Heart left ventricle (tissue), 16 donors: ENCODE results near the gene HNRNPH1. TPM values are rescaled to one million over a fixed set of nuclear protein-coding genes. Genes with fewer than 3 reads are reported as not detected.

Experiments used
- ATAC-seq, 4 donors: fragments of 200-7000 bp; cut with Tn5 transposase; one replicate each; pipeline ENCODE4 v1.9.1; 2020 to 2022; ENCODE audit warnings: moderate library complexity in 4 of 4, mild to moderate bottlenecking in 3 of 4, moderate number of reproducible peaks in 1 of 4
- DNase-seq, 5 donors: peaks; one replicate each; pipeline ENCODE4 v3.0.0-alpha.2; 2020
- H3K27ac ChIP-seq, 12 donors: fragments of 200-600 bp; sonication (generic) in 4 of 12; one replicate each; pipeline versions ENCODE4 v1.5.0 to v1.8.0; 2016 to 2022; ENCODE audit warnings: mild to moderate bottlenecking in 2 of 12
- H3K27me3 ChIP-seq, 9 donors: fragments of 200-600 bp; sonication (generic) in 2 of 9; one replicate each; pipeline versions ENCODE4 v1.5.1 to v1.8.0; 2016 to 2022; ENCODE audit warnings: mild to moderate bottlenecking in 3 of 9
- H3K36me3 ChIP-seq, 9 donors: fragments of 200-600 bp; sonication (generic) in 2 of 9; one replicate each; pipeline versions ENCODE4 v1.5.0 to v1.8.0; 2018 to 2022; ENCODE audit warnings: mild to moderate bottlenecking in 2 of 9
- H3K4me1 ChIP-seq, 12 donors: fragments of 200-600 bp; sonication (generic) in 4 of 12; one replicate each; pipeline versions ENCODE4 v1.5.0 to v1.8.0; 2016 to 2022; ENCODE audit warnings: mild to moderate bottlenecking in 3 of 12
- H3K4me3 ChIP-seq, 12 donors: fragments of 200-600 bp; sonication (generic) in 4 of 12; one replicate each; pipeline versions ENCODE4 v1.5.0 to v1.8.0; 2017 to 2022; ENCODE audit warnings: mild to moderate bottlenecking in 9 of 12, moderate library complexity in 4 of 12
- H3K9me3 ChIP-seq, 12 donors: fragments of 200-600 bp; sonication (generic) in 4 of 12; one replicate each; pipeline versions ENCODE4 v1.5.0 to v1.8.0; 2016 to 2022; ENCODE audit warnings: mild to moderate bottlenecking in 1 of 12
- POLR2A ChIP-seq, 2 donors: fragments of 450-650 bp; IDR thresholded peaks; one replicate each; pipeline ENCODE4 v1.6.1; 2017; ENCODE audit warnings: antibody characterized with exemption in 2 of 2, mild to moderate bottlenecking in 2 of 2, moderate library complexity in 2 of 2
- WGBS, 4 donors: extraction: QIAGEN DNeasy Blood & Tissue Kit in 2 of 4; methylation state at CpG; one replicate each; pipeline versions ENCODE4 v1.1.5 to v1.1.7; 2013 to 2018; 5-methylcytosine and 5-hydroxymethylcytosine counted together
- intact Hi-C, 10 donors: fragments of 100-400 bp; cut with DNase I; formaldehyde crosslinking; loops; one replicate each; pipeline versions ENCODE4 v1.11.1 to v1.14.2; 2022
- polyA plus RNA-seq, 2 donors: library from polyadenylated mRNA; stranded (reverse); fragments of 200-250 nt; gene quantifications; one replicate each; pipeline ENCODE4 v1.2.3, GENCODE V29; 2013
- total RNA-seq, 9 donors: library from RNA; depleted of rRNA in 2 of 9; stranded (reverse); fragments of >200 nt in 2 of 9; fragmentation: NEBNext Ultra II Directional in 3 of 9; extraction: Animal tissue kit (Norgen Biotek cat#: 25700) in 3 of 9; gene quantifications; one replicate each; pipeline versions ENCODE4 v1.1.0 to v1.2.4, GENCODE V29; 2016 to 2023
- TF ChIP-seq, protein P1 (sequence below), 12 donors: fragments of 200-600 bp; sonication (generic) in 4 of 12; IDR thresholded peaks; one replicate each; pipeline versions ENCODE4 v1.5.0 to v1.8.0; 2018 to 2022; ENCODE audit warnings: antibody characterized with exemption in 12 of 12, mild to moderate bottlenecking in 5 of 12
- donor health status: ischemic (EF 13 %, LVEDD 7.1; RV severe dilation, severe dysfunction).
- donor health status: healthy with polysubstance abuse.
- donor health status: DM: no; HTN: yes; CAD: no.
- donor health status: DM: no; HTN: no; CAD: no.
- donor health status: ischemic (EF 25% LVEDD 6.9; RV normal size, moderate dysfunction).
- donor health status: ischemic (EF 25% LVEDD 5.7; RV mildly dilated, moderate dysfunction).
- donor health status: healthy.
- donor health status: DM: yes; HTN: yes; CAD: no.
- donor health status: ischemic (EF 35%, LVEDD 5.7; RV mildly dilated, moderate dysfunction).
- donor health status: nonischemic (EF 11% LVEDD 7.7; RV severe dilation, severe dysfunction).
- donor health status: DM: yes; HTN: yes; CAD: no.
- donor health status: PGD.
- donor health status: ischemic (EF 29% LVEDD 5.4; RV normal size, mild dysfunction).
- donor health status: nonischemic (EF 23%, LVEDD 6.1; RV moderate dilation, normal function).

The HNRNPH1 gene
- total and polyA plus RNA-seq, 11 donors, result 106 to 252 (median 178) TPM

- Histone ChIP-seq H3K4me3 (peak overlapping the region in 11 of 12 donors; percentile 6 to 100 (median 96)), H3K27ac (peak overlapping the region in 2 of 12 donors; percentile 100), H3K36me3 (peaks cover 0 to 68% (median 67%) of the 10 kb centered on the region in 9 donors), H3K9me3 (no peaks in the 10 kb centered on the region), H3K27me3 (no peaks in the 10 kb centered on the region), H3K4me1 (peaks cover 17 to 78% (median 65%) of the 10 kb centered on the region in 12 donors)
- no peak for TF ChIP-seq POLR2A (IDR thresholded peaks at IDR 0.05)
- TF ChIP-seq, protein P1, sequence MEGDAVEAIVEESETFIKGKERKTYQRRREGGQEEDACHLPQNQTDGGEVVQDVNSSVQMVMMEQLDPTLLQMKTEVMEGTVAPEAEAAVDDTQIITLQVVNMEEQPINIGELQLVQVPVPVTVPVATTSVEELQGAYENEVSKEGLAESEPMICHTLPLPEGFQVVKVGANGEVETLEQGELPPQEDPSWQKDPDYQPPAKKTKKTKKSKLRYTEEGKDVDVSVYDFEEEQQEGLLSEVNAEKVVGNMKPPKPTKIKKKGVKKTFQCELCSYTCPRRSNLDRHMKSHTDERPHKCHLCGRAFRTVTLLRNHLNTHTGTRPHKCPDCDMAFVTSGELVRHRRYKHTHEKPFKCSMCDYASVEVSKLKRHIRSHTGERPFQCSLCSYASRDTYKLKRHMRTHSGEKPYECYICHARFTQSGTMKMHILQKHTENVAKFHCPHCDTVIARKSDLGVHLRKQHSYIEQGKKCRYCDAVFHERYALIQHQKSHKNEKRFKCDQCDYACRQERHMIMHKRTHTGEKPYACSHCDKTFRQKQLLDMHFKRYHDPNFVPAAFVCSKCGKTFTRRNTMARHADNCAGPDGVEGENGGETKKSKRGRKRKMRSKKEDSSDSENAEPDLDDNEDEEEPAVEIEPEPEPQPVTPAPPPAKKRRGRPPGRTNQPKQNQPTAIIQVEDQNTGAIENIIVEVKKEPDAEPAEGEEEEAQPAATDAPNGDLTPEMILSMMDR (IDR thresholded peaks at IDR 0.05), result no peak
- peak in 1 of 5 donors; percentile 3 for DNase-seq
- ATAC-seq, result no peak
- intact Hi-C loops, result loop anchor here in 4 of 10 donors (5.0 to 10.0 kb wide), 3 partner anchors 64 to 204 kb away; partner anchors contain the start of genes MAML1 (in 1 of the 4) and SQSTM1 (in 1 of the 4)
- 8 to 15% (median 10%) methylated on average over 5 of the region's 5 CpGs for WGBS, 4 donors
Measured at GRCh38 chr5:179620703-179621350, 2.6 kb downstream of the HNRNPH1 start.

DNA sequence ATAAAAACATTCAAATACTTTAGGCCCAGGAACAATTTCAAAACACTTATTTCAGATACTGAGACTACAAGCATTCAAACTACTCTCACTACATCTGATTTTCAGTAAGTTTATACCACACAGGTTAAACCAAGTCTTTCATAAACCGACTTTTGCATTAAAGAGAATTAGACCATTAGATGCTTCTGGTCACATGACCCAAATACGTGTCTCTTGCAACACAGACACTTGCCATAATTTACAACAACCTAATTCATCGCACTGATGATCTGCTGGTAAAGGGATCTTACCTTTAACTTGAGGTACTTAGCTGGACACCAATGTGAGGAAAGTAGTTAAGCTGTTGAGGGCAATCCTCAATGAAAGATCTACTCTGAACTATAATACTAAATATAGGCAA is 3.2 kb downstream of the HNRNPH1 start:
- Histone ChIP-seq H3K9me3 (no peaks in the 10 kb centered on the region), H3K4me3 (peak overlapping the region in 11 of 12 donors; percentile 6 to 100 (median 95)), H3K27me3 (no peaks in the 10 kb centered on the region), H3K27ac (peak overlapping the region in 2 of 12 donors; percentile 0 to 100), H3K4me1 (peaks cover 17 to 83% (median 67%) of the 10 kb centered on the region in 12 donors), H3K36me3 (peaks cover 0 to 73% (median 72%) of the 10 kb centered on the region in 9 donors)
- DNase-seq (no peak), ATAC-seq (no peak)
- WGBS, 4 donors, result 0 to 9% (median 3%) methylated on average over 3 of the region's 3 CpGs
- intact Hi-C loops, result loop anchor here in 4 of 10 donors (5.0 to 10.0 kb wide), 3 partner anchors 63 to 205 kb away; partner anchors contain the start of genes MAML1 (in 1 of the 4) and SQSTM1 (in 1 of the 4)
- TF ChIP-seq, protein P1 (IDR thresholded peaks at IDR 0.05), result no peak
- no peak for TF ChIP-seq POLR2A (IDR thresholded peaks at IDR 0.05)

DNA sequence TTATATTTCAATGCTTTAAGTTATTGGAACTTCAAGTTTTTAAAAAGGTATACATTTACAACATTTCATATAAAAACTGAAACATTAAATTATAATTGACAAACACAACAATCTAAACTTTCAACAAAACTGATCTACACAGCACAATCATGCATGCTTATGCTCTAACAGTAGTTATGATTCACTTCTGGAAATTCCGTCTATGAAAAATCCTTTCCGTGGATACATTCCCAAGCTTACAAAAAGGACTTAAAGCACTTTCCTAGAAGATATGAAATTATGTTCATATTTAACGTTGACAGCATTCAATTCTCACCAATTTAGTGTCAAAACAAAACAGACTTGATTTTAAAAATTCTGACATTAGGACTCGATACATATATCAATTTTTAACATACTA is 3.7 kb downstream of the HNRNPH1 start:
- intact Hi-C loops, result loop anchor here in 5 of 10 donors (5.0 to 10.0 kb wide), 4 partner anchors 55 to 205 kb away; partner anchors contain the start of genes MAML1 (in 1 of the 5) and SQSTM1 (in 1 of the 5)

More for the DNA sequence above, 3.7 kb downstream of the HNRNPH1 start:
- H3K9me3 ChIP-seq, result no peaks in the 10 kb centered on the region
- no peak overlapping the region for H3K27ac ChIP-seq
- WGBS, 4 donors, result 2 to 9% (median 7%) methylated on average over 4 of the region's 4 CpGs
- H3K4me1 ChIP-seq, result peaks cover 17 to 84% (median 65%) of the 10 kb centered on the region in 12 donors
- ATAC-seq, result no peak
- H3K4me3 ChIP-seq, result peak overlapping the region in 10 of 12 donors; percentile 7 to 100 (median 96)
- TF ChIP-seq, protein P1 (IDR thresholded peaks at IDR 0.05), result no peak
- no peak for TF ChIP-seq POLR2A (IDR thresholded peaks at IDR 0.05)
- H3K36me3 ChIP-seq, result peaks cover 0 to 78% (median 77%) of the 10 kb centered on the region in 9 donors
- H3K27me3 ChIP-seq, result no peaks in the 10 kb centered on the region
- no peak for DNase-seq
